ENCODE data around the gene GDPD5. TPM values are rescaled to one million over a fixed set of nuclear protein-coding genes. Genes with fewer than 3 reads are reported as not detected.

Gene GDPD5
- total and polyA plus RNA-seq, 10 of the 15 experiments (the other 5 are each of a cell fraction or from before 2014, with no cell fraction given), result 0.10 to 30.0 (median 6.7) TPM

- TF ChIP-seq ZNF384 (IDR thresholded peaks at IDR 0.05; ENCODE audit: borderline replicate concordance, low read depth, low read length), result no peak
- no peak for TF ChIP-seq SPI1 (IDR thresholded peaks at IDR 0.05; ENCODE audit: borderline replicate concordance, insufficient read depth, low read depth, low read length)
These were observed 103.9 kb downstream of the GDPD5 start (continued) for GRCh38 chr11:75421902-75422247.

GRCh38 chr11:75421035-75421602 lies 104.6 kb downstream of the GDPD5 start:
- Histone ChIP-seq H3K4me3 (no peak overlapping the region), H3K27ac (ENCODE audit: control insufficient read depth, insufficient read depth) (no peak overlapping the region), H3K27me3 (replicated peaks in 1 of 2; ENCODE audit: control insufficient read depth in 2 of 2, insufficient read depth in 2 of 2, low read length in 1 of 2) (no peaks in the 10 kb centered on the region), H4K20me1 (ENCODE audit: control insufficient read depth, insufficient read depth) (no peaks in the 10 kb centered on the region), H3K36me3 (ENCODE audit: control insufficient read depth in 2 of 2, insufficient read depth in 2 of 2, low read length in 1 of 2) (peaks cover 2 to 4% of the 10 kb centered on the region in 2 experiments; a peak in 2 of 4 replicates), H2AFZ (ENCODE audit: control insufficient read depth, low read depth, low read length) (no peak overlapping the region), H3K79me2 (ENCODE audit: control insufficient read depth, insufficient read depth, low read length) (no peaks in the 10 kb centered on the region), H3K9ac (ENCODE audit: control insufficient read depth, insufficient read depth, low read length) (no peak overlapping the region), H3K4me1 (ENCODE audit: control insufficient read depth, insufficient read depth, low read length) (no peaks in the 10 kb centered on the region), H3K4me2 (ENCODE audit: control insufficient read depth, insufficient read depth) (no peak overlapping the region), H3K9me3 (replicated peaks; ENCODE audit: control insufficient read depth, insufficient read depth, low read length) (no peaks in the 10 kb centered on the region)
- POLR2A ChIA-PET, result no interaction called here
- FAIRE-seq (no peak), DNase-seq (ENCODE audit: low read depth, low spot score) (no peak), ATAC-seq (no peak)
- RAD21 ChIA-PET (ENCODE audit: unreplicated experiment), result no interaction called here
- 88% methylated on average over 10 of the region's 11 CpGs for WGBS (ENCODE audit: insufficient coverage, insufficient replicate concordance, low lambda C conversion rate, missing lambda C conversion rate)
- SMC1A ChIA-PET (ENCODE audit: uncharacterized antibody, unreplicated experiment), result no interaction called here
- TF ChIP-seq PAX5 (IDR thresholded peaks at IDR 0.05; ENCODE audit: borderline replicate concordance, low read depth, low read length) (no peak), ZNF687 (IDR thresholded peaks at IDR 0.05) (no peak), ZNF384 (IDR thresholded peaks at IDR 0.05; ENCODE audit: borderline replicate concordance, low read depth, low read length) (no peak), RUNX3 (IDR thresholded peaks at IDR 0.05; ENCODE audit: low read length) (no peak), BCLAF1 (IDR thresholded peaks at IDR 0.05) (no peak), ZBTB33 (IDR thresholded peaks at IDR 0.05) (no peak), CTCF (IDR thresholded peaks at IDR 0.05 in 2 of 3, conservative IDR thresholded peaks at IDR 0.05 in 1 of 3; ENCODE audit: control insufficient read depth in 2 of 3, extremely low read depth in 1 of 3, insufficient read depth in 1 of 3, low read depth in 3 of 3, low read length in 3 of 3) (no peak)
- in situ Hi-C loops (cut with MboI), result no loop called here
- intact Hi-C loops (cut with micrococcal nuclease; ENCODE audit: unreplicated experiment), result no loop called here
- CTCF ChIA-PET, result no interaction called here
- no TSS peak for BruUV-seq (replicated peaks)
